ENCODE data around the gene CA6.

Gene CA6

GRCh38 chr1:8943498-8944405 is 1.9 kb upstream of the CA6 start:
- no peak overlapping the region for H3K4me3 ChIP-seq (ENCODE audit: low read depth, low read length)
- TF ChIP-seq CTCF (IDR thresholded peaks at IDR 0.05; ENCODE audit: borderline replicate concordance, insufficient read depth, low read depth, low read length): no peak

GRCh38 chr1:8947127-8947691 is 1.5 kb downstream of the CA6 start:
- H3K4me3 ChIP-seq (ENCODE audit: low read depth, low read length): no peak overlapping the region
- TF ChIP-seq CTCF (IDR thresholded peaks at IDR 0.05; ENCODE audit: borderline replicate concordance, insufficient read depth, low read depth, low read length): no peak

- no peak for TF ChIP-seq CTCF (IDR thresholded peaks at IDR 0.05; ENCODE audit: borderline replicate concordance, insufficient read depth, low read depth, low read length)
- no peak overlapping the region for H3K4me3 ChIP-seq (ENCODE audit: low read depth, low read length)
These were observed 4.6 kb downstream of the CA6 start for GRCh38 chr1:8950309-8950708.

GRCh38 chr1:8951231-8951630 is 5.6 kb downstream of the CA6 start:
- H3K4me3 ChIP-seq (ENCODE audit: low read depth, low read length): no peak overlapping the region
- TF ChIP-seq CTCF (IDR thresholded peaks at IDR 0.05; ENCODE audit: borderline replicate concordance, insufficient read depth, low read depth, low read length): no peak

- H3K4me3 ChIP-seq (ENCODE audit: low read depth, low read length): no peak overlapping the region
- TF ChIP-seq CTCF (IDR thresholded peaks at IDR 0.05; ENCODE audit: borderline replicate concordance, insufficient read depth, low read depth, low read length): no peak
These were observed 9.7 kb downstream of the CA6 start for GRCh38 chr1:8955406-8955805.

GRCh38 chr1:8956461-8957349 is 11.0 kb downstream of the CA6 start:
- no peak overlapping the region for H3K4me3 ChIP-seq (ENCODE audit: low read depth, low read length)
- TF ChIP-seq CTCF (IDR thresholded peaks at IDR 0.05; ENCODE audit: borderline replicate concordance, insufficient read depth, low read depth, low read length): no peak

Data from GM12875 (cell line).